GM12892 (cell line): ENCODE data around the gene ATP6V0A1.
A peak's percentile ranks its signal among the peaks of the same experiment; 100 is the strongest.
"Not testable (repeated sequence)": the region's sequence is repeated elsewhere in the genome, so short reads cannot be mapped to it uniquely, and the experiment has no call there.

Experiments used
- DNase-seq: peaks from one replicate; pipeline ENCODE4 v3.0.0; 2011; ENCODE audit not compliant: insufficient read length
- FAIRE-seq: peaks from 2 replicates; lab custom pipeline; 2011; peaks lifted over from hg19 to GRCh38; lab: Jason Lieb, UNC
- POLR2A ChIP-seq: IDR thresholded peaks from 2 replicates; pipeline ENCODE4 v1.6.1; 2011; ENCODE audit warnings: low read depth, low read length, control low read depth
- POLR2AphosphoS5 ChIP-seq: IDR thresholded peaks from 2 replicates; pipeline ENCODE4 v1.6.1; 2011; ENCODE audit warnings: low read depth, low read length, control low read depth
- TAF1 ChIP-seq: IDR thresholded peaks from 2 replicates; pipeline ENCODE4 v1.6.1; 2011; ENCODE audit warnings: low read depth, mild to moderate bottlenecking, control low read depth, low read length, borderline replicate concordance

The ATP6V0A1 gene

DNA sequence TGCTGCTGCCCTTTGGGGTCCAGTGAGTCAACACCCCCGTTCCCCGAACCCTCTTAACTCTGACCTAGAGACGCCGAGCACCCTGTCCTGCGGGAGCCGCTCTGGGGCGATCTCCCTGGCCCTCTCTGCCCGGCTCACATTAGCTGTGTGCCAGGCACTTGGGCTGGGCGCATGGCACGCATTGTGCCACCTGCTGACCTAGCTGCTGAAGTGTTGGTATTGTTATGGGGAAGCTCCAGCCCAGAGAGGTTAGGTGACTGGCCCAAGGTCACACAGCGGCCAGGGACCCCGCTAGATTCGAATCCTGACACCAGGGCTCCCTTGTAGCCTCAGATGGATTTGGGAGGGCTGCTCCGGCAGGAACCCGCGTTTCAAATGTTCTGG is 95.2 kb downstream of the ATP6V0A1 start:
- FAIRE-seq (no peak), DNase-seq (no peak)
- TF ChIP-seq POLR2A (no peak), TAF1 (no peak), POLR2AphosphoS5 (no peak)

DNA sequence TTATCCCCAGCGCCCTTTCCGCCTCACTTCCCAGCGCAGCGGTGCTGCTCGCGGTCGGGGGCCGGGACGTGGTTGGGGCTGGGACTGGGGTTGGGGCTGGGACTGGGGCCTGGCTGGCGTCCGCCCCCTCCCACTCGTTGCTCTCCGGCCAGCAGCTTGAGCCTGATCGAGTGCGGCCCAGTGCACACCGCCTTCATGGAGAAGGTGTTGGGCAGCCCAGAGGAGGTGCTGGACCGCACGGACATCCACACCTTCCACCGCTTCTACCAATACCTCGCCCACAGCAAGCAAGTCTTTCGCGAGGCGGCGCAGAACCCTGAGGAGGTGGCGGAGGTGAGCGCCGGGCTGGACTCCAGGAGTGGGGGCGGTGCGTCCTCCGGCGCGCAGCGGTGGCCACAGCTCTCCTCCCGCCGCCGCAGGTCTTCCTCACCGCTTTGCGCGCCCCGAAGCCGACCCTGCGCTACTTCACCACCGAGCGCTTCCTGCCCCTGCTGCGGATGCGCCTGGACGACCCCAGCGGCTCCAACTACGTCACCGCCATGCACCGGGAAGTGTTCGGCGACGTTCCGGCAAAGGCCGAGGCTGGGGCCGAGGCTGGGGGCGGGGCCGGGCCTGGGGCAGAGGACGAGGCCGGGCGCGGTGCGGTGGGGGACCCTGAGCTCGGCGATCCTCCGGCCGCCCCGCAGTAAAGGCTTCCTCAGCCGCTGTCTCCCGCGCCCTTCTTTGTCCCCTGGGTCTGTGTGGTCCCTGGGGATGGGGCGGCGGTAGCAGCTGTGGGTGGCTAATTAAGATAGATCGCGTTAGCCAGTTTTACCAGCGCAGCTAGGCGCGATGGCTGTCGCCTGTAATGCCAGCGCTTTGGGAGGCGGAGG is 95.8 kb downstream of the ATP6V0A1 start:
- DNase-seq (peak; percentile 93), FAIRE-seq (peak; percentile 91)
- TF ChIP-seq TAF1 = 0 out of 2 replicates have a peak, but pooled peaks have one; percentile 35
- peak; percentile 70 for TF ChIP-seq POLR2AphosphoS5
- peak; percentile 80; the same call in 1 of the 2 replicates for TF ChIP-seq POLR2A

DNA sequence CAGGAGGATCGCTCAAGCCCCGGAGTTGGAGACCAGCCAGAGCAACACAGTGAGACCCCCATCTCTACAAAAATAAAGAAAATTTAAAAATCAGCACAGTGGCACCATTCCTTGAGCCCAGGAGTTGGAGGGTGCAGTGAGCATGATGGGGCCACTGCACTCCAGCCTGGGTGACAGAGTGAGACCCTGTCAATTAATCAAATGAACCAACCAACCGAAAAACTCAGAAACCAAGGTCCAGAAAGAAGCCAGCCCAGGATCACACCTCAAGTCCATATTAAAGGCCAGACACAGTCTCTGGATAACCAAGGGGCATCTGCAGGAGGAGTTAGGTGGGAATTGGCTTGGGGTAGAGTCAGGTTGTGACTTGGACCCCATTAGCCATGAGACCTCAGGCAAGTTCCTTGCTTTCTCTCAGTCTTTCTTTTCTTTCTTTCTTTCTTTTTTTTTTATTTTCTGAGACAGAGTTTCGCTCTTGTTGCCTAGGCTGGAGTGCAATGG is 96.5 kb downstream of the ATP6V0A1 start:
- no peak for TF ChIP-seq POLR2A
- no peak for TF ChIP-seq POLR2AphosphoS5
- no peak for TF ChIP-seq TAF1
- no peak for FAIRE-seq

DNA sequence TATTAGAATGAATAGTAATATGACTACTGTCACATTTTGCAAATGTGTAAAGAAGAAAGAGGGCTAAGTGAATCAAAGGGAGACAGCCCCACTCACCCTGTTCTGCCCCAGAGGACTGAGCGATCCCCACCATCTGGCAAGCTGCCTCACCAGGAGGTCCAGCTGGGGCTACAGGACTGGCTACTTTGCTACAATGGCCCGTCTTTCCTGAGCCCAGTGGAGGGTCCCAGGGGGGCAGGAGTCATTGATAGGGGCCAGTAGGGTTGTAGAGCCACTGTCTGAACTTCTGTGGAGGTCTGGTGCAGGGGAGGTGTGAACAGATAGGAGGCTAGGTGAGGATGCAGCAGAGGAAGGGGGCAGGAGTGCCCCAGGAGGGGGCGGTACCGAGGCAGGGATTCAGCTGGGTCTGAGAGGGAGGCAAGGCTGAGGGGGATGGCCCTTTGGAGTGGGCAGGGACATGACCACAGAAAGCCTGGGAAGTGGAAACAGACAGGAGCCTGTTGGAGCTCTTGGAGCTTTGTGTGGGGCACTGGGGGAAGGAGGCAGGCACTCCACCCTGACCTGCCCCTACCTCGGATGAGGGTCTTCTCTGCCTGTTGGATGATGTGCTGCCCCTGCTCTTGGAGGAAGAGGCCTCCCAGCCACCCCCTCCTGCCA is 97.4 kb downstream of the ATP6V0A1 start:
- FAIRE-seq = peak; percentile 67
- not testable (repeated sequence) for DNase-seq

More for the DNA sequence above, 96.5 kb downstream of the ATP6V0A1 start:
- DNase-seq = no peak

DNA sequence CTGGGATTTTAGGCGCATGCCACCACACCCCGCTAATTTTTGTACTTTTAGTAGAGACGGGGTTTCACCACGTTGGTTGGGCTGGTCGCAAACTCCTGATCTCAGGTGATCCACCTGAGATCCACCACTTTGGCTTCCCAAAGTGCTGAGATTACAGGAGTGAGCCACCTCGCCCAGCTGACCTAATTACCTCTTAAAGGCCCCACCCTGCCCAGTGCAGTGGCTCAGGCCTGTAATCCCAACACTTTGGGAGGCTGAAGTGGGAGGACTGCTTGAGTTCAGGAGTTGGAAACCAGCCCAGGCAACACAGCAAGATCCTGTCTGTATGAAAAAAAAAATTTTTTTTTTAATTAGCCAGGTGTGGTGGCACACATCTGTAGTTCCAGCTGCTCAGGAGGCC is 100.4 kb downstream of the ATP6V0A1 start:
- DNase-seq (no peak), FAIRE-seq (no peak)
- TF ChIP-seq TAF1 (no peak), POLR2A (no peak), POLR2AphosphoS5 (no peak)

DNA sequence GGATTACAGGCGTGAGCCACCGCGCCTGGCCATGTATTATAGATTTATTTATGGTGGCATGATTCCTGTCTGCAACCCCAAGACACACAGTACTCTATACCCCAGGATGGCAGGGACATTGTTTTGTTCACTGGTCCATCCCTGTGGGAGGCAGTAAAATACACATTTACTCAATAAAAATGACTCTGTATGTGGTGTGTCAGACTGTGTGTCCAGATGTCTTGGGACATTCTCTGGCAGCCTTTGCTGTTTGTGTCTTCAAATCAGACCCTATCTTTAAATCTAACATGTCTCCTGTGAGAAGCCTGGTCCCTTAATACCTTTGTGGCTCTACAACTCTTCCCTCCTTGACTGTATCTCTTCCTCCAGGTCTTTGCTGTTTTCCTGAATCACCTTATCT is 101.6 kb downstream of the ATP6V0A1 start:
- FAIRE-seq (no peak), DNase-seq (no peak)
- TF ChIP-seq POLR2AphosphoS5 (no peak), POLR2A (no peak), TAF1 (no peak)

DNA sequence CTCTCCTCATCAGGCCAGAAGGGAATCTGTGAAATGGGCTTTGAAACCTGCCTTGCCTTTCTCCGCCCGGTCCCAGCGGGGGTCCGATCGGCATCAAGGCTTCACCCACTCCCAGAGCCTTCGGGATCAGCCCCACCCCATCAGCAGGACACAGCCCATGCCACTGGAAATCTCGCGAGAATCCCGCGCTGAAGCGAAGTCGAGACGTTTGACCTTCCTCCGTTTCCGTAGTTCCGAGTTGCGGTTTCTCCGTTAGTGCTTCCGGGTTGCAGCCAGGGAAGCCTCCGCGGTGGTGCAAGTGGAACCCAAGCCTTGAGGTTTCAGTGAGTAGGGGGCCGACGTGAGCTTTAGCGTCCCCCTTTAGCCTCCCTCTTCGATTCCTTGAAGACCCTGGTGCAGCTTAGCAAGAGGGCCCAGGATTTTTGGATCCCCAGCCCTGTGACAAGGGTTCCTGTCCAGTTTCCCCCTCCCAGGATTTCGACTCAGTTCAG is 103.3 kb downstream of the ATP6V0A1 start, which contains the start of gene COASY:
Gene COASY (plus strand): TSS at position 252 of the 491 bp plus-strand sequence. CDS start 475 bp downstream, outside the sequence.
- peak; percentile 84 for TF ChIP-seq POLR2AphosphoS5
- TF ChIP-seq TAF1 = peak; percentile 85
- TF ChIP-seq POLR2A = peak; percentile 87
- DNase-seq (peak; percentile 98), FAIRE-seq (peak; percentile 93)

DNA sequence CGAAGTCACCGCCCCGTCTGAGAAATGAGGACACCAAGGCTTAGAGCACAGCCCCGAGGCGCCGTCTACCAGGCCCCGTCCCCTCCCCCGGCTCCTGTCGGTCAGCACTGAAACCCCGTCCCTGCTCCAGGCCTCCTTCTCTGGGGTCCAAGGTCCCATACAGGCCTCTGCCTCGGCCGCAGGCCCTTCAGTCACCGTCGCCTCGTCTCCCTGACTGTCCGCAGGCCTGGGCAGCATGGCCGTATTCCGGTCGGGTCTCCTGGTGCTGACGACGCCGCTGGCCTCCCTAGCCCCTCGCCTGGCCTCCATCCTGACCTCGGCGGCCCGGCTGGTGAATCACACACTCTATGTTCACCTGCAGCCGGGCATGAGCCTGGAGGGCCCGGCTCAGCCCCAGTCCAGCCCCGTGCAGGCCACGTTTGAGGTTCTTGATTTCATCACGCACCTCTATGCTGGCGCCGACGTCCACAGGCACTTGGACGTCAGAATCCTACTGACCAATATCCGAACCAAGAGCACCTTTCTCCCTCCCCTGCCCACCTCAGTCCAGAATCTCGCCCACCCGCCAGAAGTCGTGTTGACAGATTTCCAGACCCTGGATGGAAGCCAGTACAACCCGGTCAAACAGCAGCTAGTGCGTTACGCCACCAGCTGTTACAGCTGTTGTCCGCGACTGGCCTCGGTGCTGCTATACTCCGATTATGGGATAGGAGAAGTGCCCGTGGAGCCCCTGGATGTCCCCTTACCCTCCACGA is 103.9 kb downstream of the ATP6V0A1 start:
- TF ChIP-seq POLR2A (no peak), POLR2AphosphoS5 (no peak), TAF1 (no peak)
- FAIRE-seq = no peak
- DNase-seq = no peak

DNA sequence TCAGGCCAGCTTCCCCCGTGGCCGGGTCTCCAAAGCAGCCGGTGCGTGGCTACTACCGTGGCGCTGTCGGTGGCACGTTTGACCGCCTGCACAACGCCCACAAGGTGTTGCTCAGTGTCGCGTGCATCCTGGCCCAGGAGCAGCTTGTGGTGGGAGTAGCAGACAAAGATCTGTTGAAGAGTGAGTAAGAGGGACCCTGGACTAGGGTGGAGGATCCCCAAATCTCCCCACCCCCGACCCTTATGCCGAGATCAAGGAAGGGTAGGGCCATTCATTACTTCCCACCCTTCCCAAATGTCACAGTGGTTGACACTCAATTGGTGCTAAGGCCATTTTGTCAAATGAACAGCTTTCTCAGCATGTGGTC is 104.4 kb downstream of the ATP6V0A1 start:
- DNase-seq = no peak
- FAIRE-seq = no peak
- TF ChIP-seq POLR2A (no peak), TAF1 (no peak), POLR2AphosphoS5 (no peak)

DNA sequence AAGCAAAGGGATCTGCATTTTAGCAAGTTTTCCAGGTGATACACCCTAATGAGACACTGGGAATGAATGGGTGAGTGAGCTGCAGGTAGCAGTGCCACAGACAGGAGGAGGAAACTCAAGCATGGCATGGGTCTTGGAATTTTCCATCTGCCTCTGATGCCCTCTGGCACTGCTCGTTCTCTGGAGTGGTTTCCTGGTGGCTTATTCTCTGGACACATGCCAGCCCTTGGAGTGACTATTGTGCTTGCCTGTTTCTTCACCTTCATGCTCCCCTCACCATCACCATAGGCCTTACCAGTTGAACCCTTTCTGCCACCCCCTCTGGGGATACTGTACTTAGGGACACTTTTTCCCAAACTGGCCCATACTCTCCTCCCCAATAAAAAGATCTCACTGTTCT is 104.9 kb downstream of the ATP6V0A1 start:
- TF ChIP-seq TAF1 = no peak
- no peak for TF ChIP-seq POLR2A
- TF ChIP-seq POLR2AphosphoS5 = no peak
- no peak for FAIRE-seq

DNA sequence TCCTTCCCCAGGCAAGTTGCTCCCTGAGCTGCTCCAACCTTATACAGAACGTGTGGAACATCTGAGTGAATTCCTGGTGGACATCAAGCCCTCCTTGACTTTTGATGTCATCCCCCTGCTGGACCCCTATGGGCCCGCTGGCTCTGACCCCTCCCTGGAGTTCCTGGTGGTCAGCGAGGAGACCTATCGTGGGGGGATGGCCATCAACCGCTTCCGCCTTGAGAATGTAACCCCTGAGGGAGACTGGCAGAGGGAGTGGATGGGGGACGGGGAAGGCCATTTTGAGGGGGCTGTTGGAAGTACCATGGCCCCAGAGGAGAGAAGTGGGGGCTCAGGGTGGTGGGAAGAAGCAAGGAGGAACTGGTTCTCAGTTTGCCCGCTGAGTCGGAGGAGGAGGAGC is 105.3 kb downstream of the ATP6V0A1 start:
- DNase-seq (no peak), FAIRE-seq (no peak)
- TF ChIP-seq TAF1 (no peak), POLR2AphosphoS5 (no peak), POLR2A (no peak)

More for the DNA sequence above, 104.9 kb downstream of the ATP6V0A1 start:
- DNase-seq = no peak
